Epithelial cell of esophagus (primary cell): ENCODE data around the gene ARHGEF1.
"Not testable (repeated sequence)": the region's sequence is repeated elsewhere in the genome, so short reads cannot be mapped to it uniquely, and the experiment has no call there.

Experiments used
- DNase-seq: peaks from one replicate; pipeline ENCODE4 v3.0.0; 2010; ENCODE audit warnings: low read depth
- H3K4me3 ChIP-seq: 2 replicates; pipeline ENCODE4 v1.5.1; 2011; ENCODE audit warnings: mild to moderate bottlenecking, low read length, control low read depth
- CTCF ChIP-seq: IDR thresholded peaks from 2 replicates; pipeline ENCODE4 v1.5.1; 2011; ENCODE audit warnings: low read depth, mild to moderate bottlenecking, low read length, control low read depth, inconsistent platforms; ENCODE audit not compliant: insufficient read depth; ENCODE audit errors: missing control alignments

The ARHGEF1 gene

GRCh38 chr19:41910240-41910991 lies 27.4 kb downstream of the ARHGEF1 start:
- H3K4me3 ChIP-seq = no peak overlapping the region
- DNase-seq = no peak
- no peak for TF ChIP-seq CTCF

GRCh38 chr19:41910992-41911888 lies 28.3 kb downstream of the ARHGEF1 start:
- TF ChIP-seq CTCF = no peak
- no peak overlapping the region for H3K4me3 ChIP-seq
- no peak for DNase-seq

GRCh38 chr19:41911889-41912731 lies 29.1 kb downstream of the ARHGEF1 start:
- no peak for TF ChIP-seq CTCF
- no peak overlapping the region for H3K4me3 ChIP-seq
- no peak for DNase-seq

GRCh38 chr19:41912899-41913537 lies 30.0 kb downstream of the ARHGEF1 start:
- no peak overlapping the region for H3K4me3 ChIP-seq
- no peak for DNase-seq
- no peak for TF ChIP-seq CTCF

- TF ChIP-seq CTCF = no peak
These were observed 30.8 kb downstream of the ARHGEF1 start for GRCh38 chr19:41913538-41914423.

GRCh38 chr19:41914424-41914834 lies 31.4 kb downstream of the ARHGEF1 start:
- not testable (repeated sequence) for H3K4me3 ChIP-seq, DNase-seq

More at GRCh38 chr19:41913538-41914423, 30.8 kb downstream of the ARHGEF1 start:
- DNase-seq = no peak
- no peak overlapping the region for H3K4me3 ChIP-seq
